Gastrocnemius medialis (tissue), 4 donors: ENCODE data around the gene MFSD8.

Source experiments
- CTCF ChIP-seq, 5 experiments: fragments of 450-650 bp in 3 of 5; fragments of 200-600 bp in 2 of 5; sonication (generic) in 2 of 5; IDR thresholded peaks in 4 of 5; conservative IDR thresholded peaks in 1 of 5; 1 replicate in 4 of 5; 2 replicates in 1 of 5; pipeline ENCODE4 v1.5.1; 2016 to 2019; ENCODE audit warnings: antibody characterized with exemption in 5 of 5, mild to moderate bottlenecking in 3 of 5, moderate library complexity in 3 of 5
- POLR2A ChIP-seq, 2 donors: fragments of 450-650 bp; IDR thresholded peaks; one replicate each; pipeline ENCODE4 v1.6.1; 2017; ENCODE audit warnings: antibody characterized with exemption in 2 of 2, mild to moderate bottlenecking in 2 of 2, moderate library complexity in 2 of 2

GRCh38 chr4:127880763-127881562 is 84.0 kb downstream of the MFSD8 start, which contains the start of gene PLK4:
- TF ChIP-seq CTCF (IDR thresholded peaks at IDR 0.05 in 4 of 5, conservative IDR thresholded peaks at IDR 0.05 in 1 of 5) (no peak), POLR2A (IDR thresholded peaks at IDR 0.05) (peak in 1 of 2 donors; percentile 4)
